Neuronal stem cell (in vitro differentiated cells): Measurements from ENCODE around the gene CHST15.

Experiments
- DNase-seq: peaks from one replicate; pipeline ENCODE4 v3.0.0-alpha.2; 2013; ENCODE audit warnings: low spot score
- H2AFZ ChIP-seq: one replicate; pipeline ENCODE4 v1.6.1; 2013; ENCODE audit warnings: mild to moderate bottlenecking, low read length, inconsistent platforms
- H2AK5ac ChIP-seq: 2 replicates; pipeline ENCODE4 v1.6.1; 2013; ENCODE audit warnings: low read depth, mild to moderate bottlenecking, inconsistent platforms, low read length, moderate library complexity, mixed read lengths
- H2BK120ac ChIP-seq: 2 replicates; pipeline ENCODE4 v1.6.1; 2013; ENCODE audit warnings: low read depth, mild to moderate bottlenecking, inconsistent platforms, low read length, moderate library complexity, mixed read lengths
- H2BK12ac ChIP-seq: one replicate; pipeline ENCODE4 v1.6.1; 2013; ENCODE audit warnings: low read length, inconsistent platforms
- H2BK15ac ChIP-seq: 2 replicates; pipeline ENCODE4 v1.6.1; 2013; ENCODE audit warnings: mild to moderate bottlenecking, low read length, inconsistent platforms, mixed read lengths
- H2BK5ac ChIP-seq: one replicate; pipeline ENCODE4 v1.6.1; 2013; ENCODE audit warnings: inconsistent platforms, mild to moderate bottlenecking, low read length, moderate library complexity
- H3K14ac ChIP-seq: one replicate; pipeline ENCODE4 v1.6.1; 2013; ENCODE audit warnings: low read length, inconsistent platforms
- H3K18ac ChIP-seq: 2 replicates; pipeline ENCODE4 v1.6.1; 2013; ENCODE audit warnings: low read length, inconsistent platforms
- H3K23ac ChIP-seq: 2 replicates; pipeline ENCODE4 v1.6.1; 2013; ENCODE audit warnings: low read depth, mild to moderate bottlenecking, mixed read lengths, low read length, inconsistent platforms; ENCODE audit not compliant: poor library complexity
- H3K27ac ChIP-seq: replicated peaks from 3 replicates; pipeline ENCODE4 v1.5.1; 2013; ENCODE audit warnings: low read length, inconsistent platforms
- H3K27me3 ChIP-seq, 3 experiments: 2 replicates each; pipeline ENCODE4 v1.6.1; 2013; ENCODE audit warnings: low read length in 3 of 3, mild to moderate bottlenecking in 2 of 3, inconsistent platforms in 1 of 3, low read depth in 1 of 3, mixed read lengths in 1 of 3, moderate library complexity in 1 of 3; ENCODE audit not compliant: control insufficient read depth in 3 of 3, insufficient read depth in 3 of 3
- H3K36me3 ChIP-seq, 2 donors: replicated peaks in 1 of 2; 2 replicates each; pipeline ENCODE4 v1.6.1; 2013; ENCODE audit warnings: low read length in 2 of 2; ENCODE audit not compliant: control insufficient read depth in 2 of 2, insufficient read depth in 2 of 2
- H3K4ac ChIP-seq: 2 replicates; pipeline ENCODE4 v1.6.1; 2013; ENCODE audit warnings: inconsistent platforms, mild to moderate bottlenecking, low read length, moderate library complexity
- H3K4me1 ChIP-seq, 2 donors: 1 replicate in 1 of 2; 2 replicates in 1 of 2; pipeline ENCODE4 v1.6.1; 2013; ENCODE audit warnings: low read length in 2 of 2, low read depth in 1 of 2; ENCODE audit not compliant: control insufficient read depth in 2 of 2, insufficient read depth in 1 of 2
- H3K4me2 ChIP-seq: one replicate; pipeline ENCODE4 v1.6.1; 2013; ENCODE audit warnings: mild to moderate bottlenecking, low read length, inconsistent platforms; ENCODE audit not compliant: insufficient read depth, poor library complexity, severe bottlenecking
- H3K4me3 ChIP-seq, 2 donors: 2 replicates each; pipeline ENCODE4 v1.5.1; 2013; ENCODE audit warnings: low read length in 2 of 2, mild to moderate bottlenecking in 2 of 2, inconsistent platforms in 1 of 2, moderate library complexity in 1 of 2
- H3K79me1 ChIP-seq: one replicate; pipeline ENCODE4 v1.6.1; 2013; ENCODE audit warnings: low read depth, mild to moderate bottlenecking, inconsistent platforms, low read length, moderate library complexity
- H3K9ac ChIP-seq: one replicate; pipeline ENCODE4 v1.6.1; 2013; ENCODE audit warnings: mild to moderate bottlenecking, low read depth, low read length, inconsistent platforms; ENCODE audit not compliant: poor library complexity
- H3K9me3 ChIP-seq, 2 donors: replicated peaks in 1 of 2; 2 replicates each; pipeline versions ENCODE3 to v1.6.1; 2013; ENCODE audit warnings: low read length in 2 of 2, mild to moderate bottlenecking in 2 of 2, inconsistent platforms in 1 of 2, low read depth in 1 of 2, mixed read lengths in 1 of 2, moderate library complexity in 1 of 2; ENCODE audit not compliant: control insufficient read depth in 2 of 2, insufficient read depth in 1 of 2
- H4K8ac ChIP-seq: one replicate; pipeline ENCODE4 v1.6.1; 2013; ENCODE audit warnings: low read depth, mild to moderate bottlenecking, inconsistent platforms, low read length, moderate library complexity
- H4K91ac ChIP-seq: one replicate; pipeline ENCODE4 v1.6.1; 2013; ENCODE audit warnings: low read length, low read depth, mild to moderate bottlenecking, inconsistent platforms; ENCODE audit not compliant: poor library complexity
- WGBS, 2 donors: extraction: QIAGEN DNeasy Blood & Tissue Kit; methylation state at CpG; one replicate each; pipeline ENCODE4 v1.1.7; 2013; ENCODE audit warnings: missing lambda C conversion rate in 2 of 2, mixed read lengths in 1 of 2; ENCODE audit not compliant: insufficient read length in 2 of 2, insufficient replicate concordance in 1 of 2; ENCODE audit errors: extremely low coverage in 2 of 2; 5-methylcytosine and 5-hydroxymethylcytosine counted together

Gene CHST15

GRCh38 chr10:124053971-124054370, 39.4 kb downstream of the CHST15 start:
- Histone ChIP-seq H2BK120ac (no peak overlapping the region), H3K36me3 (no peaks in the 10 kb centered on the region), H2BK15ac (no peak overlapping the region), H3K14ac (no peak overlapping the region), H3K4me3 (no peak overlapping the region), H3K18ac (no peak overlapping the region), H3K27ac (no peak overlapping the region), H3K9ac (no peak overlapping the region), H3K9me3 (no peaks in the 10 kb centered on the region), H3K23ac (no peak overlapping the region), H2BK12ac (no peak overlapping the region), H2AK5ac (no peak overlapping the region), H2AFZ (no peak overlapping the region), H4K8ac (no peak overlapping the region), H3K4me2 (no peak overlapping the region), H3K4me1 (peaks cover 4 to 6% of the 10 kb centered on the region in 2 donors), H3K79me1 (no peaks in the 10 kb centered on the region), H3K27me3 (no peaks in the 10 kb centered on the region), H3K4ac (no peak overlapping the region), H2BK5ac (no peak overlapping the region), H4K91ac (no peak overlapping the region)
- no CpG with 5 or more reads among the region's 2 CpGs for WGBS, 2 donors
- DNase-seq = no peak

- H3K9ac ChIP-seq = no peak overlapping the region
- H3K36me3 ChIP-seq = no peaks in the 10 kb centered on the region
- no peaks in the 10 kb centered on the region for H3K9me3 ChIP-seq
- H2BK15ac ChIP-seq = no peak overlapping the region
- H3K18ac ChIP-seq = no peak overlapping the region
- no peak overlapping the region for H4K91ac ChIP-seq
- no peak overlapping the region for H3K14ac ChIP-seq
- no peak overlapping the region for H3K27ac ChIP-seq
- H2BK12ac ChIP-seq = no peak overlapping the region
- H2BK5ac ChIP-seq = no peak overlapping the region
- H3K4me2 ChIP-seq = no peak overlapping the region
- H2AK5ac ChIP-seq = no peak overlapping the region
- H3K23ac ChIP-seq = no peak overlapping the region
- no peak overlapping the region for H3K4me3 ChIP-seq
- H2AFZ ChIP-seq = no peak overlapping the region
- H4K8ac ChIP-seq = no peak overlapping the region
- no peak overlapping the region for H3K4ac ChIP-seq
- no CpG with 5 or more reads among the region's 10 CpGs for WGBS, 2 donors
- H2BK120ac ChIP-seq = no peak overlapping the region
- no peaks in the 10 kb centered on the region for H3K79me1 ChIP-seq
- no peaks in the 10 kb centered on the region for H3K27me3 ChIP-seq
- peaks cover 10 to 17% of the 10 kb centered on the region in 2 donors for H3K4me1 ChIP-seq
- no peak for DNase-seq
Observed at GRCh38 chr10:124052561-124052960, 40.8 kb downstream of the CHST15 start.

DNA sequence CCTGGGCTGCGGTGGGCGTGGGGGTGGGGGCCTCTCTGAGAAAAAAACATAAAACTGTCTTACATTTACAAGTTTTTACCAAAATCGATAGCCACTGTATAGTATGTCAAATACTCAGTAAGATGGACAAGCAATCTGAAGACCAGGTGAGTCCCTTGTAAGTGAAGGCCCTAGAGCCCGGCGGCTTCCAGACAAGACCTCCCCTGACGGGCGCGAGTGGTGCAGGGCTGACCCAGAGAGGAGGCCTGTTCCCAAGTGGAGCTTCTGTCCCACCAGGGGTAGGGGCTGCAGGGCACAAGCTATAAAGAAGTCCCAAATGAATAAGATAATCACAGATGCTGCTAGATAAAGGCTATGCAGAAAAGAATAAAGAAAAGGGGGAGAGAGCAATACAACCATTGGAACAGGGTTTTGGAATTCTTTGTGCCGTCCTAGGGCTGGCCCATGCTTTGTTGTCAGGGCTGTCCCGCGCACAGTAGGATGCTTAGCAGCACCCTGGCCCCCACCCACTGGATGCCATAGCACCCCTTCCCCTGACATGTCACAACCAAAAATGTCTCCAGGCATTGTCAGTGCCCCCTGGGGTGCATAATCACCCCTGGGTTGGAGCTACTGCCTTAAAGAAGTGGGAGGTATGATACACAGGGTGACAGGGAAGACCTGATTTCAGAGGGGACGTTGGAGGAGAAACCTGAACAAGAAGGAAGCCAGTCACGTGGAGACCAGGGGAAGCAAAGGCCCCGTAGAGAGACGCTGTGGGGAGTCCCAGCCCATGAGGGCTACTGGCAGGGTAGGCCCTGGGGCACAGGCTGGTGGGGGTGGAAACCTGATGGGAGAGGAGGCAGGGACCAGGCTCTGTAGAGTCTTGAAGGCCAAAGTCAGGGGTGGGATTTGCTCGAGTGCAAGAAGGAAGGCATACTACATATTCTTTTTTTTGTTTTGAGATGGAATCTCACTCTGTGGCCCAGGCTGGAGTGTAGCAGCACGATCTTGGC, 43.1 kb downstream of the CHST15 start:
- no peak overlapping the region for H3K14ac ChIP-seq
- no peak overlapping the region for H3K27ac ChIP-seq

GRCh38 chr10:124049484-124049883, 43.9 kb downstream of the CHST15 start:
- Histone ChIP-seq H2BK12ac (no peak overlapping the region), H3K4me1 (peaks cover 6 to 14% of the 10 kb centered on the region in 2 donors), H2AK5ac (no peak overlapping the region), H3K27me3 (no peaks in the 10 kb centered on the region), H3K14ac (no peak overlapping the region), H3K79me1 (no peaks in the 10 kb centered on the region), H3K4me3 (no peak overlapping the region), H3K23ac (no peak overlapping the region), H3K4ac (no peak overlapping the region), H4K91ac (no peak overlapping the region), H3K9me3 (peaks cover 0 to 9% of the 10 kb centered on the region in 2 donors), H4K8ac (no peak overlapping the region), H2BK5ac (no peak overlapping the region), H3K27ac (no peak overlapping the region), H2BK120ac (no peak overlapping the region), H2AFZ (no peak overlapping the region), H2BK15ac (no peak overlapping the region), H3K36me3 (peaks cover 0 to 12% of the 10 kb centered on the region in 2 donors), H3K18ac (no peak overlapping the region), H3K4me2 (no peak overlapping the region), H3K9ac (no peak overlapping the region)
- WGBS, 2 donors = no CpG with 5 or more reads among the region's 5 CpGs
- DNase-seq = no peak

More for the DNA sequence above, 43.1 kb downstream of the CHST15 start:
- Histone ChIP-seq H3K36me3 (peaks cover 0 to 7% of the 10 kb centered on the region in 2 donors), H2BK120ac (no peak overlapping the region), H4K91ac (no peak overlapping the region), H3K4ac (no peak overlapping the region), H3K4me1 (peaks cover 6 to 14% of the 10 kb centered on the region in 2 donors), H3K27me3 (no peaks in the 10 kb centered on the region), H3K9ac (peak overlapping the region; percentile 21), H3K9me3 (peaks cover 0 to 9% of the 10 kb centered on the region in 2 donors), H3K79me1 (no peaks in the 10 kb centered on the region), H3K23ac (no peak overlapping the region), H2AK5ac (peak overlapping the region; percentile 57), H2BK12ac (no peak overlapping the region), H3K4me2 (no peak overlapping the region), H4K8ac (no peak overlapping the region), H3K18ac (peak overlapping the region; percentile 1), H2BK5ac (no peak overlapping the region), H2BK15ac (no peak overlapping the region), H3K4me3 (no peak overlapping the region), H2AFZ (no peak overlapping the region)
- WGBS, 2 donors = no CpG with 5 or more reads among the region's 17 CpGs
- no peak for DNase-seq
